ENCODE measurements around the gene GRK4.

Gene GRK4

GRCh38 chr4:2925931-2926860 is 37.2 kb upstream of the GRK4 start:
- Histone ChIP-seq H3K27ac (replicated peaks) (no peak overlapping the region), H3K27me3 (ENCODE audit: insufficient read depth, poor library complexity, severe bottlenecking) (no peaks in the 10 kb centered on the region), H3K4me3 (replicated peaks; ENCODE audit: insufficient read depth, low read length) (no peak overlapping the region)
- DNase-seq (ENCODE audit: low read depth in 1 of 2, low spot score in 1 of 2) = no peak
- TF ChIP-seq SPI1 (IDR thresholded peaks at IDR 0.05; ENCODE audit: borderline replicate concordance, low read depth) (no peak), CTCF (IDR thresholded peaks at IDR 0.05; ENCODE audit: insufficient read depth, low read length) (no peak), POLR2AphosphoS5 (IDR thresholded peaks at IDR 0.05; ENCODE audit: low read depth) (no peak), GABPA (IDR thresholded peaks at IDR 0.05; ENCODE audit: low read depth) (no peak), REST (IDR thresholded peaks at IDR 0.05; ENCODE audit: insufficient replicate concordance, low read depth) (no peak)

DNA sequence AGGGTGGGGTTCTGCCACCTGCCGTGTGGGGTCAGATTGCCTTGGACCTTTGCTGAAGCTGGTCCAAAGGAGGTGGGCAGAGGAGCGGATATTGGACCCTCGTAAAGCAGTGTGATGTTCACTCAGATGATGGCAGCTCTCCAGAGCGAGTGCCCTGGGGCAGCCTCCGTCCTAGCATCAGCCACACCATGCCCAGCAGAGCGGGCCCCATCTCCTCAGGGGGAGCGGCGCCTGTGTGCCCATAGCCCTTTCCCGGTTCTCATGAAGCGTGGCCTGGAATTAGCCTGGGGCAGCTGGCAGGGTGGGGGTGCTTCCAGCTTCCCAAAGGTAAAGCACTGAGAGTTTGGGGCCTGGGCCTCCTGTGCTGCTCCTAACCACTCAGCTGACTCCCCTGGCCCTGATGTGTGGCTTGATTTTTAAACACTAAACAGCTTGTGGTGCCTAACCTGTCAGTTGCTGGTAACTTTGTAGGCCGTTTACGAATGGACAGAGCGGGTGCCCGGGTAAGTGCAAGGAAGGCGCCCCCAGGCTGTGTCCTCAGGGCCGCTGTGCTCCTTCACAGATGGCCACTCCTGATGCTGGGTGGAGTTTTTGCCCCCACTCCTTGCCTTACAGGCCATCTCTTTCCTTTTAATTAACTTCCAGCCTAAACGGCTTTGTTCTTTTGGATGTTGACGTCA is 36.2 kb upstream of the GRK4 start:
- no peak overlapping the region for H3K27ac ChIP-seq (replicated peaks)
- no peak overlapping the region for H3K4me3 ChIP-seq (replicated peaks; ENCODE audit: insufficient read depth, low read length)
- no peak for DNase-seq (ENCODE audit: low read depth in 1 of 2, low spot score in 1 of 2)
- TF ChIP-seq CTCF (IDR thresholded peaks at IDR 0.05; ENCODE audit: insufficient read depth, low read length) = no peak
- no peak for TF ChIP-seq REST (IDR thresholded peaks at IDR 0.05; ENCODE audit: insufficient replicate concordance, low read depth)
- no peak for TF ChIP-seq POLR2AphosphoS5 (IDR thresholded peaks at IDR 0.05; ENCODE audit: low read depth)
- no peaks in the 10 kb centered on the region for H3K27me3 ChIP-seq (ENCODE audit: insufficient read depth, poor library complexity, severe bottlenecking)

DNA sequence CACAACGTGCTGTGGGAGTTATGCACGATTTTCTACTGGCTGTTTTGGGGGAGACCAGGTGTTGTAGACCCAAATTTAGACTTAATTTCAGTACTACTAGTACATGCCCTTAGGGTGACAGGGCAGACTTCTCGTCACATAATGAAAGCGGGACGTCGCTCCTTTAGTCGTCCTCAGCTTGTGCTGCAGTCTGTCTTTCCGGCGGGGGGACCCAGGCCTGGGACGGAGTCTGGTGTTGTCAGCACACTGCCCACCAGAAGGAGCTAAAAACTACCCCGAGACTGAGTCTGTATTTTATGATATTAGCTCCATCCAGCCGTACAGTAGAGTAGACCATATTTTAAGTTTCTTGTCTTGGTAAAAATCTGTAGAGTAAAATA is 35.7 kb upstream of the GRK4 start:
- H3K27ac ChIP-seq (replicated peaks) = no peak overlapping the region
- H3K4me3 ChIP-seq (replicated peaks; ENCODE audit: insufficient read depth, low read length) = no peak overlapping the region
- no peak for TF ChIP-seq REST (IDR thresholded peaks at IDR 0.05; ENCODE audit: insufficient replicate concordance, low read depth)
- no peak for TF ChIP-seq CTCF (IDR thresholded peaks at IDR 0.05; ENCODE audit: insufficient read depth, low read length)
- TF ChIP-seq GABPA (IDR thresholded peaks at IDR 0.05; ENCODE audit: low read depth) = no peak
- TF ChIP-seq SPI1 (IDR thresholded peaks at IDR 0.05; ENCODE audit: borderline replicate concordance, low read depth) = no peak
- TF ChIP-seq POLR2AphosphoS5 (IDR thresholded peaks at IDR 0.05; ENCODE audit: low read depth) = no peak
- no peaks in the 10 kb centered on the region for H3K27me3 ChIP-seq (ENCODE audit: insufficient read depth, poor library complexity, severe bottlenecking)
- no peak for DNase-seq (ENCODE audit: low read depth in 1 of 2, low spot score in 1 of 2)

All from HL-60 (cell line).